Tibial nerve (tissue), 4 donors: ENCODE data around the gene COL8A2. TPM values are rescaled to one million over a fixed set of nuclear protein-coding genes. Genes with fewer than 3 reads are reported as not detected.

Source experiments
- DNase-seq, 2 donors: peaks; one replicate each; pipeline ENCODE4 v3.0.0-alpha.2; 2019; ENCODE audit warnings: low spot score in 2 of 2
- H3K27ac ChIP-seq, 4 donors: fragments of 200-600 bp; sonication (generic) in 3 of 4; one replicate each; pipeline ENCODE4 v1.5.1; 2017 to 2019; ENCODE audit warnings: mild to moderate bottlenecking in 1 of 4
- H3K27me3 ChIP-seq, 2 donors: fragments of 200-600 bp; sonication (generic) in 1 of 2; one replicate each; pipeline versions ENCODE4 v1.5.1 to v1.6.0; 2017 to 2019
- H3K36me3 ChIP-seq, 3 donors: fragments of 200-600 bp; sonication (generic); one replicate each; pipeline ENCODE4 v1.5.1; 2018 to 2019
- H3K4me1 ChIP-seq, 4 donors: fragments of 200-600 bp; sonication (generic) in 3 of 4; one replicate each; pipeline ENCODE4 v1.5.1; 2017 to 2019
- H3K4me3 ChIP-seq, 4 donors: fragments of 200-600 bp; sonication (generic) in 3 of 4; one replicate each; pipeline ENCODE4 v1.5.1; 2017 to 2019; ENCODE audit warnings: mild to moderate bottlenecking in 1 of 4, moderate library complexity in 1 of 4
- H3K9me3 ChIP-seq, 4 donors: fragments of 200-600 bp; sonication (generic) in 3 of 4; one replicate each; pipeline ENCODE4 v1.5.1; 2017 to 2019
- CTCF ChIP-seq, 5 experiments: fragments of 200-600 bp in 3 of 5; fragments of 450-650 bp in 2 of 5; sonication (generic) in 3 of 5; IDR thresholded peaks; one replicate each; pipeline ENCODE4 v1.5.1; 2016 to 2019; ENCODE audit warnings: antibody characterized with exemption in 5 of 5, mild to moderate bottlenecking in 3 of 5, moderate library complexity in 2 of 5
- EP300 ChIP-seq, 2 donors: sonication (generic); formaldehyde crosslinking; IDR thresholded peaks; one replicate each; pipeline ENCODE4 v1.6.1; 2017; ENCODE audit warnings: antibody characterized with exemption in 2 of 2, mild to moderate bottlenecking in 1 of 2
- POLR2A ChIP-seq, 2 donors: fragments of 450-650 bp; IDR thresholded peaks; one replicate each; pipeline ENCODE4 v1.6.1; 2017; ENCODE audit warnings: antibody characterized with exemption in 2 of 2, mild to moderate bottlenecking in 2 of 2, moderate library complexity in 2 of 2
- WGBS, 2 donors: methylation state at CpG; one replicate each; pipeline ENCODE4 v1.1.5; 2018; 5-methylcytosine and 5-hydroxymethylcytosine counted together
- total RNA-seq, 4 donors: library from RNA; depleted of rRNA; stranded (reverse); fragments of >200 nt; gene quantifications; one replicate each; pipeline ENCODE4 v1.1.0, GENCODE V29; 2016

The COL8A2 gene
- total RNA-seq, 4 donors from 2014 or later = 26.7 to 57.9 (median 50.2) TPM

DNA sequence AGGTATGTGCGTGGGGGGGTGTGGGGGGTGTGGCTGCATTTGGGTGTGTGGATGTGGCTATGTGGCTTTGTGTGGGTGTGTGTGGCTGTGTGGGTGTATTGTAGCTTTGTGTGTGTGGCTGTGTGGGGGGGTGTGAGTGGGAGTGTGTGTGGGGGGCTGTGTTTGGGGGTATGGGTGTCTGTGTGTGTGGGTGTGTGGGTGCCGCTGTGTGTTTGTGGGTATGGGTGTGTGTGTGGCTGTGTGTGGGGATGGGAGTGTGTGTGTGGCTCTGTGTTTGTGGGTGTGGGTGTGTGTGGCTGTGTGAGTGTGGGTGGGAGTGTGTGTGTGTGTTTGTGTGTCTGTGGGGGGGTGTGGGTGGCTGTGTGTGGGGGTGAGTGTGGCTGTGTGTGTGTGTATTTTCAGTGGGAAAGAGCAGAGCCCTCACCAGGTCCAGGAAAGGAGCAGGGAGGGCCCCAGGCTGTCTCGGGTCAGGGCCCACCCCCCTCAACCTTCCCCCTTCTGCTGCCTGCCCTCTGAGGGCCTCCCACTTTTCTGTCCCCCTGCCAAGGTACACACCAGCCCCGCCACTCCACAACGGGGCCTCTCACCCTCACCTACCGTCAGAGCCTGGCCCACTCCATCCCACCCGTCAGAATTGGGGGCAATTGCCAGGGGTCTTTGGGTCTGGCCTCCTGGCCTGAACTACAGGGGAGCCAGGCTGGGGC is 1.9 kb upstream of the COL8A2 start:
- no peak for TF ChIP-seq CTCF (IDR thresholded peaks at IDR 0.05)
- TF ChIP-seq EP300 (IDR thresholded peaks at IDR 0.05) = no peak
- no peak for TF ChIP-seq POLR2A (IDR thresholded peaks at IDR 0.05)
- WGBS, 2 donors = 40 to 60% methylated on average over 3 to 7 of the region's 7 CpGs
- Histone ChIP-seq H3K9me3 (no peaks in the 10 kb centered on the region), H3K36me3 (no peaks in the 10 kb centered on the region), H3K4me3 (no peak overlapping the region), H3K4me1 (peaks cover 0 to 41% (median 6%) of the 10 kb centered on the region in 4 donors), H3K27ac (peak overlapping the region in 2 of 4 donors; percentile 64 to 88), H3K27me3 (no peaks in the 10 kb centered on the region)
- DNase-seq = no peak

- peak overlapping the region in 3 of 4 donors; percentile 52 to 88 (median 84) for H3K27ac ChIP-seq
- DNase-seq = no peak
- no peak for TF ChIP-seq POLR2A (IDR thresholded peaks at IDR 0.05)
- no peak for TF ChIP-seq CTCF (IDR thresholded peaks at IDR 0.05)
- no peak for TF ChIP-seq EP300 (IDR thresholded peaks at IDR 0.05)
- peak overlapping the region in 2 of 4 donors; percentile 49 to 60 for H3K4me3 ChIP-seq
- no peaks in the 10 kb centered on the region for H3K36me3 ChIP-seq
- peaks cover 0 to 41% (median 6%) of the 10 kb centered on the region in 4 donors for H3K4me1 ChIP-seq
- H3K9me3 ChIP-seq = no peaks in the 10 kb centered on the region
- H3K27me3 ChIP-seq = no peaks in the 10 kb centered on the region
- 64 to 66% methylated on average over 21 of the region's 21 CpGs for WGBS, 2 donors
Observed at GRCh38 chr1:36126005-36126716, 1.1 kb upstream of the COL8A2 start.

DNA sequence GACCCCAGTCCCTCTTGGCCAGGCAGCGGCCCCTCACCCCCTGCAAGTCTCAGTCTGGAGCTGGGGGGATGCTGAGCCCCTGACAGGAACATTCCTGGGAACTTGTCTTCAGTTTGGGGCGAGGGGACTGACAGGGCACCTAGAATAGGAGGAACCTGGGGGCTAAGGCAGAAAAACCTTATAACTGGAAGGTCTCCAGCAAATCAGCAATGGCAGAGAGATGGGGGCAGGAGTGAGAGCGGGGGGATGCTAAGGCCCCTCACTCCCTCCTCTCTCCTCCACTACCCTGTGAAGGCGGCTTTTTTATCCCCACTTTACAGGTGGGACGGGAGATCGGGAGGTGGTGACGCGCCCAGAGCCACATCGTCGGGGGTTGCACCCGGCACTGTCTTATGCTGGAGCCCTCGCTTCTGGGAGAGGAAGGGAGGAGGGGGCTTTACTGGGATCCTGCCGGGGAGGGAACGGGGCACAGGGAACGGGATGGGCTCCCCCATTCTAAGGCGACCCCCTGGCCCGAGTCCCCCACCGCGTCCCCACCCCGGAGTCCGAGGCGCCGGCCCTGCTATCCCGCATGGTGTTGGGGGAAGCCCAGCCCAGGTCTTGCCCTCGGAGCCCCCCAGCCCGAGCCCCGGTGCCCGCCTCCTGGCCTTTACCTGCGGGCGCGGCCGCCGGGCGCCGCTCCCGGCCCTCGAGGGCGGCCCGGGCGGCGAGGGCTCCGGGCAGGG is 456 bp downstream of the COL8A2 start:
- 39 to 49% methylated on average over 19 to 25 of the region's 42 CpGs for WGBS, 2 donors
- Histone ChIP-seq H3K27ac (peak overlapping the region in 3 of 4 donors; percentile 57 to 88 (median 79)), H3K4me1 (peaks cover 0 to 51% (median 11%) of the 10 kb centered on the region in 4 donors), H3K27me3 (no peaks in the 10 kb centered on the region), H3K9me3 (no peaks in the 10 kb centered on the region), H3K4me3 (peak overlapping the region in 3 of 4 donors; percentile 31 to 60 (median 39)), H3K36me3 (no peaks in the 10 kb centered on the region)
- TF ChIP-seq POLR2A (IDR thresholded peaks at IDR 0.05) = no peak
- TF ChIP-seq CTCF (IDR thresholded peaks at IDR 0.05) = no peak
- TF ChIP-seq EP300 (IDR thresholded peaks at IDR 0.05) = no peak
- no peak for DNase-seq

DNA sequence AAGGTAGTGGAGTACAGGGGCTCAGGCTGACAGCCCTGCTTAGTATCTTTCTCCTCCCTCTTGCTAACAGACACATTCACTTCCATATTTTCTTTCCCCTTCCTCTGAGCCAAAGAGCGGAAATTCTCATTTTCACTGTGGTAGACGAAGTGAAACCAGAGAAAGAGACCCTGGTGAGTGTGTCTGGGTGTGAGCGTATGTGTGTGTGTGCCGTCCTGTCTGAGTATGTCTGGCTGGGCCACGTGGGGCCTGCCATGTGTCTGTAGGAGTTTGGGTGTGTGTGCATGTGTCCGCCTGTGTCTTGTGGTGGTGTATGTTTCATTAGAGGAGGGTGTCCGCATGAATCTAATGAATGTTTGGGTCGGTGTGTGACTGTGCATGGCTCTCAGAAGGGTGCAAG is 1.7 kb downstream of the COL8A2 start:
- H3K36me3 ChIP-seq = no peaks in the 10 kb centered on the region
- no peak for TF ChIP-seq CTCF (IDR thresholded peaks at IDR 0.05)
- TF ChIP-seq EP300 (IDR thresholded peaks at IDR 0.05) = peak in 1 of 2 donors; percentile 54
- no peak for TF ChIP-seq POLR2A (IDR thresholded peaks at IDR 0.05)
- no peaks in the 10 kb centered on the region for H3K9me3 ChIP-seq
- H3K4me3 ChIP-seq = peak overlapping the region in 1 of 4 donors; percentile 60
- no peak for DNase-seq
- WGBS, 2 donors = 33 to 49% methylated on average over 8 of the region's 8 CpGs
- no peaks in the 10 kb centered on the region for H3K27me3 ChIP-seq
- peak overlapping the region; percentile 32 to 88 (median 66) for H3K27ac ChIP-seq
- H3K4me1 ChIP-seq = peaks cover 0 to 63% (median 19%) of the 10 kb centered on the region in 4 donors
